Measurements from ENCODE around the gene CDC14B.

The CDC14B gene

GRCh38 chr9:96482476-96482875 is 137.2 kb downstream of the CDC14B start:
- no peak for TF ChIP-seq CTCF (IDR thresholded peaks at IDR 0.05; ENCODE audit: low read depth, low read length, missing control alignments)
- no peak for DNase-seq (ENCODE audit: extremely low read depth, low read depth)
- no peak overlapping the region for H3K4me3 ChIP-seq (replicated peaks; ENCODE audit: low read depth, low read length)

GRCh38 chr9:96480736-96481135 is 138.9 kb downstream of the CDC14B start:
- no peak for DNase-seq (ENCODE audit: extremely low read depth, low read depth)
- no peak overlapping the region for H3K4me3 ChIP-seq (replicated peaks; ENCODE audit: low read depth, low read length)
- TF ChIP-seq CTCF (IDR thresholded peaks at IDR 0.05; ENCODE audit: low read depth, low read length, missing control alignments) = no peak

DNA sequence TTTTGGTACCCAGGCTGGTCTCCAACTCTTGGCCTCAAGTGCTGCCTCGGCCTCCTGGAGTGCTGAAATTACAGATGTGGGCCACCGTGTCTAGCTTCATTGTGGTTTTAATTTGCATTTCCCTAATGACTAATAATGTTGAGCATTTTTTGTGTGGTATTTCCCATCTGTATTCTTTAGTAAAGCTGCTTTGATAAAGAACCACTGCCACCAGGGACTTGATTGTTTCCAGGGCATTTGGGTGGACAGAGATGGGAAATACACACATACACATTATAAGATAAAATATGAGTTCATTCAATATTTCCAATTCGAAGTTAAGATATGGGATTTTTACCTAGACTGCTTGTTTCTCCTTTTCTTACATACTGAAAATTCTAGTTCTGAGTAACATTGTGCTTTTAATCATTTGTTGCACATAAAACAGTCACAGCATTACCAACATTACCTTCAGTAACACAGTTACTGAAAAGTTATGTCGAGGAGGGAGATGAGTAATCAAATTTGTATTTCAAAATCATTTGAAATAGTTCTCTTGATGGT is 140.7 kb downstream of the CDC14B start:
- no peak overlapping the region for H3K4me3 ChIP-seq (replicated peaks; ENCODE audit: low read depth, low read length)
- no peak for TF ChIP-seq CTCF (IDR thresholded peaks at IDR 0.05; ENCODE audit: low read depth, low read length, missing control alignments)
- no peak for DNase-seq (ENCODE audit: extremely low read depth, low read depth)

- H3K4me3 ChIP-seq (replicated peaks; ENCODE audit: low read depth, low read length) = no peak overlapping the region
- no peak for TF ChIP-seq CTCF (IDR thresholded peaks at IDR 0.05; ENCODE audit: low read depth, low read length, missing control alignments)
- DNase-seq (ENCODE audit: extremely low read depth, low read depth) = no peak
Observed at GRCh38 chr9:96476591-96476990, 143.1 kb downstream of the CDC14B start.

DNA sequence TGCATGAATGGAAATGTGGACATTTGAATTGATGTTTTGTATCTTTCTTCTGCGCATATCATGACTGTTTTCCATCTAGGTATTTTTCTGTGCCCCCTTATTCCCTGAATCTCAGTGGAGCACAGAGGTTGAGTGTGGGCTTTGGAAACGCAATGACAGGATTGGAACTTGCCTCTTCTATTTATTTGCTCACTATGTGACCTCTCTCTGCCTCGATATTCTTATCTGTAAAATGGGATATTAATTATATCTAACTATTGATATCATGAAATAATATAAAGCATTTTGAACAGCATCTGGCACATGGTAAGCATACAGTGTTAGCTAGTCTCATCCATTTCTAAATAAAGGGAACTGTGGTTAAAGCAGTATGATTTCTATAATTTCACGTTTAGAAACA is 143.6 kb downstream of the CDC14B start:
- no peak overlapping the region for H3K4me3 ChIP-seq (replicated peaks; ENCODE audit: low read depth, low read length)
- no peak for TF ChIP-seq CTCF (IDR thresholded peaks at IDR 0.05; ENCODE audit: low read depth, low read length, missing control alignments)

GRCh38 chr9:96467784-96468183 is 151.9 kb downstream of the CDC14B start:
- TF ChIP-seq CTCF (IDR thresholded peaks at IDR 0.05; ENCODE audit: low read depth, low read length, missing control alignments) = no peak
- H3K4me3 ChIP-seq (replicated peaks; ENCODE audit: low read depth, low read length) = no peak overlapping the region
- DNase-seq (ENCODE audit: extremely low read depth, low read depth) = no peak

More for the DNA sequence above, 143.6 kb downstream of the CDC14B start:
- no peak for DNase-seq (ENCODE audit: extremely low read depth, low read depth)

GRCh38 chr9:96464426-96464825 is 155.2 kb downstream of the CDC14B start:
- no peak overlapping the region for H3K4me3 ChIP-seq (replicated peaks; ENCODE audit: low read depth, low read length)
- no peak for TF ChIP-seq CTCF (IDR thresholded peaks at IDR 0.05; ENCODE audit: low read depth, low read length, missing control alignments)
- DNase-seq (ENCODE audit: extremely low read depth, low read depth) = no peak
